AG04449 (cell line): ENCODE measurements around the gene CTNNA2.

Experiments used
- CTCF ChIA-PET: fragments of 350-600 bp; formaldehyde crosslinking; extraction: SDS; loops from one replicate; lab custom pipeline; 2021; ENCODE audit warnings: antibody characterized with exemption; lab: Yijun Ruan, JAX
- POLR2A ChIA-PET: fragments of 400-600, 350-600 bp; formaldehyde crosslinking; extraction: SDS; loops from one replicate; lab custom pipeline; 2020; ENCODE audit warnings: antibody characterized with exemption, inconsistent platforms; lab: Yijun Ruan, JAX
- DNase-seq: peaks from one replicate; pipeline ENCODE4 v3.0.0-alpha.2; 2010; ENCODE audit warnings: low read depth, low spot score
- H3K4me3 ChIP-seq: 2 replicates; pipeline ENCODE4 v1.5.1; 2011; ENCODE audit warnings: low read depth, mild to moderate bottlenecking, control low read depth, low read length
- TF ChIP-seq, protein P1 (sequence below): IDR thresholded peaks from one replicate; pipeline ENCODE4 v1.5.1; 2011; ENCODE audit warnings: mild to moderate bottlenecking, moderate library complexity, low read length, control low read depth, inconsistent platforms; ENCODE audit not compliant: insufficient read depth; ENCODE audit errors: missing control alignments

Gene CTNNA2

DNA sequence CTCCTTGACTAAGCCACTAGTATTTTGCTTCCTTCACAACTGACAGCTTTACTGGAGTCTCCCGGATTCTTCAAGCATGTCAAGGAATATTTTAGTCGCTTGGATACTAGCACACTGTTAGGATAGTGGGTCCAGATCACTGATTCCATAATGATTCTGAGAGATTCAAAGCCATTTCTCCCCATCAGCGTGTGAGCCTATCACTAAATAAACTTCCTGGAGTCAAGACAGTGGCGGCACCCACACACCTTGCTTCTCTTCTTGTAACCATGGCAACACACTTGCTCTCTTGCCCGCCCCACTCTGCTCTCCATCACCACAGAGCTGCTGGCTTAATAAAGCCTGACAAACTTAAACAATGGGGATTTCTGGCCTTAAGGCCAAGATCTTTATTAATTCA, 546.6 kb downstream of the CTNNA2 start:
- no peak for DNase-seq
- POLR2A ChIA-PET = interaction anchor here (0.6 kb wide), 1 partner anchor 1537 kb away, joined by 4 read pairs; no protein-coding TSS in a partner anchor
- CTCF ChIA-PET = interaction anchor here (1.4 to 2.2 kb wide), 3 partner anchors 12 to 14 kb away, joined by 5 to 13 read pairs (median 7); no protein-coding TSS in a partner anchor
- no peak overlapping the region for H3K4me3 ChIP-seq
- TF ChIP-seq, protein P1, sequence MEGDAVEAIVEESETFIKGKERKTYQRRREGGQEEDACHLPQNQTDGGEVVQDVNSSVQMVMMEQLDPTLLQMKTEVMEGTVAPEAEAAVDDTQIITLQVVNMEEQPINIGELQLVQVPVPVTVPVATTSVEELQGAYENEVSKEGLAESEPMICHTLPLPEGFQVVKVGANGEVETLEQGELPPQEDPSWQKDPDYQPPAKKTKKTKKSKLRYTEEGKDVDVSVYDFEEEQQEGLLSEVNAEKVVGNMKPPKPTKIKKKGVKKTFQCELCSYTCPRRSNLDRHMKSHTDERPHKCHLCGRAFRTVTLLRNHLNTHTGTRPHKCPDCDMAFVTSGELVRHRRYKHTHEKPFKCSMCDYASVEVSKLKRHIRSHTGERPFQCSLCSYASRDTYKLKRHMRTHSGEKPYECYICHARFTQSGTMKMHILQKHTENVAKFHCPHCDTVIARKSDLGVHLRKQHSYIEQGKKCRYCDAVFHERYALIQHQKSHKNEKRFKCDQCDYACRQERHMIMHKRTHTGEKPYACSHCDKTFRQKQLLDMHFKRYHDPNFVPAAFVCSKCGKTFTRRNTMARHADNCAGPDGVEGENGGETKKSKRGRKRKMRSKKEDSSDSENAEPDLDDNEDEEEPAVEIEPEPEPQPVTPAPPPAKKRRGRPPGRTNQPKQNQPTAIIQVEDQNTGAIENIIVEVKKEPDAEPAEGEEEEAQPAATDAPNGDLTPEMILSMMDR = no peak

DNA sequence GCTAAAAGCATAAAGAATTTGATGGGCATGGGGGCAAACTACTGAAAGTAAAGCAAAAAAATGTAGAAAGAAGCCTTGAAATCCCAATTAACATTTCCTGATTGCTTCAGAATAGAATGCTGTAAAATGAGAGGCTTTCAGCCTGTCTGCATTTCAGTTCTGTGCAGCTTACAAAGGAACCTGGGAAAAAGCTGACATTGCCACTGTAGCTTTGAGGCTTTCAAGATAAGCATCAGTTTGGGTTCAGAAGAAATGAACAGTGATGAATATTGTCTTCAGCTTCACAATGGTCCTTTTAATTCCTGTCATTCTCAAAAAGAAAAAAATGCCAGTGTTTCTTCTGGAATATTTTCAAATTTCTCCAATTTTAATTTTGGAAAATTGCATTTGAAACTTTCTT, 549.0 kb downstream of the CTNNA2 start:
- CTCF ChIA-PET = interaction anchor here (1.9 kb wide), 1 partner anchor 10 kb away, joined by 11 read pairs; no protein-coding TSS in a partner anchor
- H3K4me3 ChIP-seq = no peak overlapping the region
- POLR2A ChIA-PET = no interaction called here
- no peak for DNase-seq
- TF ChIP-seq, protein P1 = no peak

DNA sequence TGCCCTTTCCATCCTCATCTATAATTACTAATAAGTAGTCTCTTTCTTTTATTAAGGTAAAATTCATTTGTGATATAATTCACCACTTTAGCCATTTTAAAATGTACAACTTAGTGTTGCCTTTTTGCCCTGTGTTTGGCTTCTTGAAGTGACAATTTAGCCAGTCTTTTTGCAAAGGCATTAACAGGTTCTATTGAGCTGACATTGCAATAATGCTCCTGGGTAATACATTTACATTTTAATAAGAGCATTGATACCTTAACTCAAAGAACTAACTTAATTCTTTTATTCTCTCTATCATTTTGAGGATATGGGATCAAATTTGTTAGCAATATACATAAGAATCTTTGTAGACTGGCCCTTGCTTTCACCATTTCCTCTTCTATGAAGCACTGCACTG, 549.4 kb downstream of the CTNNA2 start:
- no peak for DNase-seq
- no peak overlapping the region for H3K4me3 ChIP-seq
- CTCF ChIA-PET = interaction anchor here (1.9 kb wide), 1 partner anchor 10 kb away, joined by 11 read pairs; no protein-coding TSS in a partner anchor
- TF ChIP-seq, protein P1 = no peak
- POLR2A ChIA-PET = no interaction called here

GRCh38 chr2:80068038-80068731, 555.3 kb downstream of the CTNNA2 start:
- TF ChIP-seq, protein P1 = no peak
- no peak overlapping the region for H3K4me3 ChIP-seq
- POLR2A ChIA-PET = no interaction called here
- CTCF ChIA-PET = interaction anchor here (1.0 kb wide), 2 partner anchors 9 to 171 kb away, joined by 3 to 5 read pairs; no protein-coding TSS in a partner anchor
- DNase-seq = no peak

DNA sequence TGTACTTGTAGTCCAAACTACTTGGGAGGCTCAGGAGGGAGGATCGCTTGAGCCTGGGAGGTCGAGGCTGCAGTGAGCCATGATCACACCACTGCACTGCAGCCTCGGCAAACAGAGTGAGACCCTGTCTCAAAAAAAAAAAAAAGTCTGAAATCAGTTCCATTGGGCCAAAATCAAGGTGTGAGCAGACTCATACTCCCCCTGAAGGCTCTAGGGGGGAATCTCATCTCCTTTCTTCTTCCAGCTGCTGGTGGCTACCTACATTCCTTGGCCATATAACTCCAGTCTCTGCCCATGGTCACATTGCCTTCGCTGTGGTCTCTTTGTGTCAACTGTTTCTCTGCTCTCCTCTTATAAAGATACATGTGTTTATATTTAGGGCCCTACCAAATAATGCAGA, 557.7 kb downstream of the CTNNA2 start:
- TF ChIP-seq, protein P1 = no peak
- POLR2A ChIA-PET = no interaction called here
- DNase-seq = no peak
- H3K4me3 ChIP-seq = no peak overlapping the region
- CTCF ChIA-PET = interaction anchor here (1.4 to 13.2 kb wide), 3 partner anchors 11 to 427 kb away, joined by 3 to 172 read pairs (median 7); no protein-coding TSS in a partner anchor

DNA sequence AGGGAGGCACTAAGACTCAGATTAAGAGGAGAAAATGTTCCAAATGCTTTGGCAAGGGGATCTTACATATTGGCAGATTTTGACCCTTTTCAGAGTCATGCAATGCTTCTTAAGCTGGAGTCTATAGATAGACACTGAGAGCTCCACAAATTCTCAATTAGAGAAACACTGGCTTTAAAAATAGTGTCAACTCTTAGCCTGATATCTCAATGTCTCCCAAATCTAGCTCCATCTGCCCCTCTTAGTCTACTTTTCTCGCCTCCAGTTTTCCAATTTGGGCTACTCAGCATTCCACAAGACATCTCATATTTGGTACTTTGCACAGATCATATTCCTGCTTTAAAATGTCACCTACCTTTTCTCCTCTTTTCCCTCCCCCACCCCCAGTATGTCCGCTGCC, 559.1 kb downstream of the CTNNA2 start:
- POLR2A ChIA-PET = no interaction called here
- TF ChIP-seq, protein P1 = no peak
- no peak overlapping the region for H3K4me3 ChIP-seq

More for the DNA sequence above, 559.1 kb downstream of the CTNNA2 start:
- DNase-seq = no peak
- CTCF ChIA-PET = interaction anchor here (0.9 to 13.2 kb wide), 14 partner anchors 9 to 428 kb away, joined by 3 to 172 read pairs (median 8); no protein-coding TSS in a partner anchor
